ENCODE measurements around the gene CHST10. TPM values are rescaled to one million over a fixed set of nuclear protein-coding genes. Genes with fewer than 3 reads are reported as not detected.

Gene CHST10
- total RNA-seq, 1 donor from 2014 or later, result 33.0 TPM

GRCh38 chr2:100423631-100424030 lies 6.2 kb upstream of the CHST10 start:
- no peak for TF ChIP-seq CTCF (conservative IDR thresholded peaks at IDR 0.05)
- no peaks in the 10 kb centered on the region for H3K9me3 Mint-ChIP-seq

GRCh38 chr2:100422320-100423055 lies 5.0 kb upstream of the CHST10 start:
- peak; percentile 64 for TF ChIP-seq CTCF (conservative IDR thresholded peaks at IDR 0.05)
- peak overlapping the region; percentile 70 for H3K4me3 Mint-ChIP-seq
- H3K27ac Mint-ChIP-seq (ENCODE audit: unreplicated experiment), result no peak overlapping the region
- H3K27me3 Mint-ChIP-seq (ENCODE audit: low read depth), result no peaks in the 10 kb centered on the region
- DNase-seq (ENCODE audit: low read depth, low spot score), result peak; percentile 44
- no peaks in the 10 kb centered on the region for H3K4me1 Mint-ChIP-seq
- no peaks in the 10 kb centered on the region for H3K36me3 Mint-ChIP-seq (ENCODE audit: low read depth)
- H3K9me3 Mint-ChIP-seq, result no peaks in the 10 kb centered on the region

More at GRCh38 chr2:100423631-100424030, 6.2 kb upstream of the CHST10 start:
- DNase-seq (ENCODE audit: low read depth, low spot score), result no peak
- no peaks in the 10 kb centered on the region for H3K27me3 Mint-ChIP-seq (ENCODE audit: low read depth)
- no peak overlapping the region for H3K27ac Mint-ChIP-seq (ENCODE audit: unreplicated experiment)
- no peaks in the 10 kb centered on the region for H3K36me3 Mint-ChIP-seq (ENCODE audit: low read depth)
- H3K4me3 Mint-ChIP-seq, result no peak overlapping the region
- no peaks in the 10 kb centered on the region for H3K4me1 Mint-ChIP-seq

GRCh38 chr2:100419915-100420314 lies 2.4 kb upstream of the CHST10 start:
- no peak overlapping the region for H3K4me3 Mint-ChIP-seq
- no peak for TF ChIP-seq CTCF (conservative IDR thresholded peaks at IDR 0.05)
- H3K36me3 Mint-ChIP-seq (ENCODE audit: low read depth), result no peaks in the 10 kb centered on the region

GRCh38 chr2:100418406-100418962 lies 1.0 kb upstream of the CHST10 start:
- no peak for TF ChIP-seq CTCF (conservative IDR thresholded peaks at IDR 0.05)

More at GRCh38 chr2:100419915-100420314, 2.4 kb upstream of the CHST10 start:
- DNase-seq (ENCODE audit: low read depth, low spot score), result no peak
- Mint-ChIP-seq H3K27ac (ENCODE audit: unreplicated experiment) (no peak overlapping the region), H3K9me3 (no peaks in the 10 kb centered on the region), H3K27me3 (ENCODE audit: low read depth) (no peaks in the 10 kb centered on the region), H3K4me1 (peaks cover 20% of the 10 kb centered on the region)

GRCh38 chr2:100417711-100418124 lies 250 bp upstream of the CHST10 start:
- H3K27ac Mint-ChIP-seq (ENCODE audit: unreplicated experiment), result peak overlapping the region; percentile 95
- peak overlapping the region; percentile 95 for H3K4me3 Mint-ChIP-seq
- no peaks in the 10 kb centered on the region for H3K9me3 Mint-ChIP-seq
- TF ChIP-seq CTCF (conservative IDR thresholded peaks at IDR 0.05), result no peak
- DNase-seq (ENCODE audit: low read depth, low spot score), result no peak
- H3K36me3 Mint-ChIP-seq (ENCODE audit: low read depth), result peaks cover 4% of the 10 kb centered on the region
- H3K4me1 Mint-ChIP-seq, result peaks cover 39% of the 10 kb centered on the region
- H3K27me3 Mint-ChIP-seq (ENCODE audit: low read depth), result no peaks in the 10 kb centered on the region

More at GRCh38 chr2:100418406-100418962, 1.0 kb upstream of the CHST10 start:
- Mint-ChIP-seq H3K9me3 (no peaks in the 10 kb centered on the region), H3K4me1 (peaks cover 31% of the 10 kb centered on the region), H3K4me3 (peak overlapping the region; percentile 95), H3K27ac (ENCODE audit: unreplicated experiment) (no peak overlapping the region), H3K27me3 (ENCODE audit: low read depth) (no peaks in the 10 kb centered on the region), H3K36me3 (ENCODE audit: low read depth) (peaks cover 3% of the 10 kb centered on the region)
- no peak for DNase-seq (ENCODE audit: low read depth, low spot score)

Data from neural crest cell (in vitro differentiated cells).